ENCODE data around the gene FGF14. TPM values are rescaled to one million over a fixed set of nuclear protein-coding genes. Genes with fewer than 3 reads are reported as not detected.
A peak's percentile ranks its signal among the peaks of the same experiment; 100 is the strongest.

FGF14 gene
- total RNA-seq, 1 donor from 2014 or later = 4.6 TPM

DNA sequence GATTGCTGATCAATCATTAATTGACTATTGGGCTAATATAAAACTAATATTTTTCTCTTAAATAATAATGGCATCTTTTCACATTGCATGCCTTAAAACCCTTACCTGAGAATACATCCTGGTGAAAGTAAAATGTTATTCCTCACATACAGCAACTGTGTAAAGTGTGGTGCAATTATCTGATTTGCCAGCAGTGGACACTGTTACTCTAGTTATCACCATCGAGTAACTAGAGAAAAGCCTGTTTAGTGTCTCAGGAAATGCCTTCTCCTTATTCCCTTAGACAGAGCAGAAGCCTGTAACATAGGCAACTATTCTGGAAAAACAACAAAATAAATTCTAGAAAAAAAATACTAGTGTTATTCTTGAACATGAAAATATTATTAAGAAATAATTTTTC is 459.8 kb downstream of the FGF14 start:
- TF ChIP-seq, protein P1, sequence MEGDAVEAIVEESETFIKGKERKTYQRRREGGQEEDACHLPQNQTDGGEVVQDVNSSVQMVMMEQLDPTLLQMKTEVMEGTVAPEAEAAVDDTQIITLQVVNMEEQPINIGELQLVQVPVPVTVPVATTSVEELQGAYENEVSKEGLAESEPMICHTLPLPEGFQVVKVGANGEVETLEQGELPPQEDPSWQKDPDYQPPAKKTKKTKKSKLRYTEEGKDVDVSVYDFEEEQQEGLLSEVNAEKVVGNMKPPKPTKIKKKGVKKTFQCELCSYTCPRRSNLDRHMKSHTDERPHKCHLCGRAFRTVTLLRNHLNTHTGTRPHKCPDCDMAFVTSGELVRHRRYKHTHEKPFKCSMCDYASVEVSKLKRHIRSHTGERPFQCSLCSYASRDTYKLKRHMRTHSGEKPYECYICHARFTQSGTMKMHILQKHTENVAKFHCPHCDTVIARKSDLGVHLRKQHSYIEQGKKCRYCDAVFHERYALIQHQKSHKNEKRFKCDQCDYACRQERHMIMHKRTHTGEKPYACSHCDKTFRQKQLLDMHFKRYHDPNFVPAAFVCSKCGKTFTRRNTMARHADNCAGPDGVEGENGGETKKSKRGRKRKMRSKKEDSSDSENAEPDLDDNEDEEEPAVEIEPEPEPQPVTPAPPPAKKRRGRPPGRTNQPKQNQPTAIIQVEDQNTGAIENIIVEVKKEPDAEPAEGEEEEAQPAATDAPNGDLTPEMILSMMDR (IDR thresholded peaks at IDR 0.05; ENCODE audit: unreplicated experiment) = peak; percentile 81
- H3K9me3 Mint-ChIP-seq (ENCODE audit: low read depth) = no peaks in the 10 kb centered on the region
- no peak overlapping the region for H3K4me3 Mint-ChIP-seq (ENCODE audit: low read depth)
- no peak for DNase-seq (ENCODE audit: low spot score, unreplicated experiment)
- H3K4me1 Mint-ChIP-seq (ENCODE audit: low read depth) = no peaks in the 10 kb centered on the region
- no peaks in the 10 kb centered on the region for H3K36me3 Mint-ChIP-seq (ENCODE audit: insufficient read depth)
- H3K27me3 Mint-ChIP-seq = peaks cover 2% of the 10 kb centered on the region
- H3K27ac Mint-ChIP-seq = no peak overlapping the region

DNA sequence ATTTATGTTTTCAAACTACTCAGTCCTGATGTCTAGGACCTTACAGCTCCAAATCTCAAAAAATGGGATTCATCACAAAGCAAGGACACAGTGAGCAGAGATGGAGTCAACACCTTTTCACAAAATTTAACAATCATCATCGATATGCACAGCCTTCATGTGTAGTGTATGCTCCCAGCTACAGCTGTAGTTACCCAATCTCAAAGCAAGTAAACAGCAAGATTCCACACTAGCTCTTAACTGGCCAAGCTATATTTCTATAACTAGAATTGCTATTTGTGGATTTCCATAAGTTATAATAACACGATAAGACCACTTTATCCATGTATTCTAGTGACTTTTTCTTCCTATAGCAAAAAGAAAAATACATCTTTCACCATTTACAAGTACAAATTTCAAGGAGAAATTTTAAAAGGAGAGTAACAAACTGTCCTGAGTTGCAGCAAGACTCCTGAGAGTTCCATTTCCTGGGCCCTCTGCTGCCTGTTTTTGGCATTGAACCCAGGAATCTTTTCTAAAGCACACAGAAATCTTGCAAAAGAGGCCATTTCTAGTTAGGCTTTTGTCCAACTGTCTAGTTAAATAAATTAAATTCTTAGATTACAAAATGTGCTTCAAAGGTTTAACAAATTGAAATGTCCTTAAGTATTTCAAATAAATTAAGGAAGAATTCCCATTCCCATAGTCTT is 460.6 kb downstream of the FGF14 start:
- no peaks in the 10 kb centered on the region for H3K4me1 Mint-ChIP-seq (ENCODE audit: low read depth)
- TF ChIP-seq, protein P1 (IDR thresholded peaks at IDR 0.05; ENCODE audit: unreplicated experiment) = peak; percentile 43
- no peak overlapping the region for H3K4me3 Mint-ChIP-seq (ENCODE audit: low read depth)
- no peaks in the 10 kb centered on the region for H3K36me3 Mint-ChIP-seq (ENCODE audit: insufficient read depth)
- H3K27ac Mint-ChIP-seq = no peak overlapping the region
- DNase-seq (ENCODE audit: low spot score, unreplicated experiment) = no peak
- H3K27me3 Mint-ChIP-seq = peaks cover 2% of the 10 kb centered on the region
- H3K9me3 Mint-ChIP-seq (ENCODE audit: low read depth) = no peaks in the 10 kb centered on the region

DNA sequence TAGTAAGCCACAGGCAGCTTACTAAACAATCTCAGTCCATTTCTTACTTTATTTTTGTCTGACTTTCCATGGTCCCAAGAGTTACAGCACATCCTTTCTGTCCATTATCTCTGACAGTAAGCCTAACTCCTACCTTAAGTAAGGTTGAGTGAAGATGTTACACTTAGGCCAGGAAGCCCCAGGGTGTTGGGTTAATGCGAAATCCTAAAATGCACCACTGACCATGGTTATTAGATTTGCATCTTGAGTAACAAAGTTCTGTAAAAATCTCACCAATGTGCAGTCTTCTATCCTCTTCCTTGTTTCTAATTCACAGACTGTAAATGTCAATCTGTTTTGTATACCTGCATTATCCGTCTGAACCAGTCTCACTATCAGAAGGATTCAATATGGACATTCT is 462.5 kb downstream of the FGF14 start:
- Mint-ChIP-seq H3K4me3 (ENCODE audit: low read depth) (no peak overlapping the region), H3K27me3 (peaks cover 2% of the 10 kb centered on the region), H3K36me3 (ENCODE audit: insufficient read depth) (no peaks in the 10 kb centered on the region), H3K4me1 (ENCODE audit: low read depth) (no peaks in the 10 kb centered on the region), H3K27ac (no peak overlapping the region), H3K9me3 (ENCODE audit: low read depth) (no peaks in the 10 kb centered on the region)
- TF ChIP-seq, protein P1 (IDR thresholded peaks at IDR 0.05; ENCODE audit: unreplicated experiment) = no peak
- no peak for DNase-seq (ENCODE audit: low spot score, unreplicated experiment)

DNA sequence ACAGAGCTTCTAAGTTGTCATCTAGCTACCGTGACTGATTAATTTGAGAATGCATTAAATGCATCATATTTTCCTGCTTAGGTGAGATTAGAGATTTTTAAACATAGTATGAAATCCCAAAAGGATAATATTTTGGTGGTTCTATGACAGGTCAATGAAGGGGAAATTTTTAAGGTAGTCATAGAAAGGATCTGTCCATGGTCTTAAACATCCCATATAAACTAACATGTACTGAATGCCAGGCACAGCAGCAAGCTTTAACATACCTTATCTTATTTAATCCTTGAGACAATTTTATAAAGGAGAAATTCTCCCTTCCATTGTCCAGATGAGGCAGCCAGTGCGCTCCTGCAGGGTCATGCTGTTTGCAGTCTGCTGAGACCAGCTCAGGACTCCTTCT is 466.0 kb downstream of the FGF14 start:
- TF ChIP-seq, protein P1 (IDR thresholded peaks at IDR 0.05; ENCODE audit: unreplicated experiment) = no peak
- H3K9me3 Mint-ChIP-seq (ENCODE audit: low read depth) = no peaks in the 10 kb centered on the region
- H3K4me1 Mint-ChIP-seq (ENCODE audit: low read depth) = no peaks in the 10 kb centered on the region
- peaks cover 7% of the 10 kb centered on the region for H3K27me3 Mint-ChIP-seq
- no peak overlapping the region for H3K27ac Mint-ChIP-seq
- no peak for DNase-seq (ENCODE audit: low spot score, unreplicated experiment)
- no peaks in the 10 kb centered on the region for H3K36me3 Mint-ChIP-seq (ENCODE audit: insufficient read depth)
- no peak overlapping the region for H3K4me3 Mint-ChIP-seq (ENCODE audit: low read depth)

DNA sequence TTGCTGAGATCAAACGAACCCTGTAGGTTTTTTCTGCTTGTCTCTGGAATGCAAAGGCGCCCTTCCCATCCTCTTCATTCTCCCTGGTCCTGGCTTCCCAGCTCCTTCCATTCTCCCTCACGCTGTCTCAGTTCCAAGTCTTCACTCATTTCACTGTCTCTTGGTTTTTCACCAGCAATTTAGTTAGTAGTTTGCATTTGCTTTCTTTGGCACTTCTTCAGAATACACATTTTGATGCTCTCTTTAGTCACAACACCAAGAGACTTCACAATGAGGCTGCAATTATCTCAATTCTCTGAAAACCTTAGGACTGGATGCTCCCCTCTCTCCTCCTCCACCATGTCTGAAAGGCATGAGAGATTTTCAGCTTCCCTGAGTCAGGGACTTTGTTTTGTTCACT is 470.7 kb downstream of the FGF14 start:
- Mint-ChIP-seq H3K36me3 (ENCODE audit: insufficient read depth) (no peaks in the 10 kb centered on the region), H3K27me3 (peaks cover 6% of the 10 kb centered on the region), H3K4me1 (ENCODE audit: low read depth) (no peaks in the 10 kb centered on the region)

More for the DNA sequence above, 470.7 kb downstream of the FGF14 start:
- H3K27ac Mint-ChIP-seq = no peak overlapping the region
- no peak for DNase-seq (ENCODE audit: low spot score, unreplicated experiment)
- H3K9me3 Mint-ChIP-seq (ENCODE audit: low read depth) = no peaks in the 10 kb centered on the region
- H3K4me3 Mint-ChIP-seq (ENCODE audit: low read depth) = no peak overlapping the region
- TF ChIP-seq, protein P1 (IDR thresholded peaks at IDR 0.05; ENCODE audit: unreplicated experiment) = no peak

Measured in progenitor cell of endocrine pancreas (in vitro differentiated cells).